Naive B cell (primary cell): Measurements from ENCODE around the gene MPP7. TPM values are rescaled to one million over a fixed set of nuclear protein-coding genes. Genes with fewer than 3 reads are reported as not detected.
A peak's percentile ranks its signal among the peaks of the same experiment; 100 is the strongest.
"Not testable (repeated sequence)": the region's sequence is repeated elsewhere in the genome, so short reads cannot be mapped to it uniquely, and the experiment has no call there.

Source experiments
- ATAC-seq, 2 donors: fragments of 150-1000 bp; cut with Tn5 transposase; 2 replicates each; pipeline ENCODE4 v1.10.0; 2021; ENCODE audit warnings: low read depth in 2 of 2, mild to moderate bottlenecking in 2 of 2, moderate library complexity in 2 of 2
- DNase-seq: peaks from one replicate; pipeline ENCODE4 v3.0.0; 2022
- H3K27ac Mint-ChIP-seq, 6 donors: one replicate each; pipeline ENCODE4 v1.8.0; 2020 to 2022; ENCODE audit warnings: mild to moderate bottlenecking in 6 of 6, mixed read lengths in 6 of 6, moderate library complexity in 5 of 6, inconsistent platforms in 2 of 6
- H3K27me3 Mint-ChIP-seq, 3 donors: one replicate each; pipeline ENCODE4 v1.8.0; 2021 to 2022; ENCODE audit warnings: mixed read lengths in 3 of 3, mild to moderate bottlenecking in 1 of 3
- H3K36me3 Mint-ChIP-seq, 2 donors: one replicate each; pipeline ENCODE4 v1.8.0; 2020 to 2022; ENCODE audit warnings: mixed read lengths in 2 of 2, inconsistent platforms in 1 of 2, mild to moderate bottlenecking in 1 of 2
- H3K4me1 Mint-ChIP-seq, 3 donors: one replicate each; pipeline ENCODE4 v1.8.0; 2020 to 2022; ENCODE audit warnings: mixed read lengths in 3 of 3, inconsistent platforms in 1 of 3, mild to moderate bottlenecking in 1 of 3, moderate library complexity in 1 of 3
- H3K4me3 Mint-ChIP-seq, 8 donors: one replicate each; pipeline ENCODE4 v1.8.0; 2020 to 2022; ENCODE audit warnings: mild to moderate bottlenecking in 8 of 8, mixed read lengths in 8 of 8, moderate library complexity in 8 of 8, inconsistent platforms in 2 of 8
- H3K9me3 Mint-ChIP-seq, 7 donors: one replicate each; pipeline ENCODE4 v1.8.0; 2020 to 2022; ENCODE audit warnings: mixed read lengths in 7 of 7, mild to moderate bottlenecking in 5 of 7, inconsistent platforms in 2 of 7, moderate library complexity in 1 of 7
- polyA plus RNA-seq, 6 donors: library from polyadenylated mRNA; unstranded; fragments of 300-500 nt; fragmentation: Illumina TruSeq; gene quantifications; one replicate each; pipeline ENCODE4 v1.2.3, GENCODE V29; 2021; ENCODE audit warnings: low read depth in 6 of 6

MPP7 gene
- polyA plus RNA-seq, 6 donors from 2014 or later = 3.6 to 6.3 (median 4.6) TPM

DNA sequence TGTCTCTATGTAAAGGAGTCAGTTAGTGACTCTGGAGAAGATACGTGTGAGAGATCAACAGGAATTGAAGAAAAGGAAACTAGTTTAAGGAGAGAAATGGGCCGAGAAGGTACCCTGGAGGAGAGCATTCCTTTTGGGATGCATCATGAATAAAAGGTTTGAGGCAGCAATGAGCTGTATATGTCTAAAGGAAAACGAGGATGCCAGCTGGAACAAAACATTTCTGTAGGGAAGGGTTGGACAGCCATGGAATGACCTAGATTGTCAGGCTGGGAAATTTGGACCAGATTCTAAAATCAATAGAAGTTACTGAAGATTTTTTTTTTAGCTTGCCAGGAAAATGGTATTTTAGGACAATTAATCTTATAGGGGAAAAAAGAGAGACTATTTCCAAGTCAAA is 17.2 kb upstream of the MPP7 start:
- Mint-ChIP-seq H3K4me1 (peaks cover 0 to 5% (median 0%) of the 10 kb centered on the region in 3 donors), H3K36me3 (no peaks in the 10 kb centered on the region), H3K27ac (no peak overlapping the region), H3K4me3 (no peak overlapping the region), H3K27me3 (peaks cover 0 to 6% (median 0%) of the 10 kb centered on the region in 3 donors), H3K9me3 (no peaks in the 10 kb centered on the region)
- DNase-seq = no peak
- no peak for ATAC-seq

DNA sequence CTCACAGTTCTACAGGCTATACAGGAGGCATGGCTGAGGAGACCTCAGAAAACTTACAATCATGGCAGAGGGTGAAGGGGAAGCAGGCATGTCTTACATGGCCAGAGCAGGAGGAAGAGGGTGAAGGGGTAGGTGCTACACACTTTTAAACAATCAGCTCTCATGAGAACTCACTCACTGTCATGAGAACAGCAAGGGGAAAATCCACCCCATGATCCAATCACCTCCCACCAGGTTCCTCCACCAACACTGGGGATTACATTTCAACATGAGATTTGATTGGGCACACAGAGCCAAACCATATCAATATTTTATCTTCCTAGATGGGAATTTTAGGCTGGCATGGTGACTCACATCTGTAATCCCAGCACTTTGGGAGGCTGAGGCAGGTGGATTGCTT is 16.2 kb upstream of the MPP7 start:
- H3K36me3 Mint-ChIP-seq, H3K4me1 Mint-ChIP-seq: not testable (repeated sequence)
- peaks cover 0 to 11% (median 0%) of the 10 kb centered on the region in 3 donors for H3K27me3 Mint-ChIP-seq

DNA sequence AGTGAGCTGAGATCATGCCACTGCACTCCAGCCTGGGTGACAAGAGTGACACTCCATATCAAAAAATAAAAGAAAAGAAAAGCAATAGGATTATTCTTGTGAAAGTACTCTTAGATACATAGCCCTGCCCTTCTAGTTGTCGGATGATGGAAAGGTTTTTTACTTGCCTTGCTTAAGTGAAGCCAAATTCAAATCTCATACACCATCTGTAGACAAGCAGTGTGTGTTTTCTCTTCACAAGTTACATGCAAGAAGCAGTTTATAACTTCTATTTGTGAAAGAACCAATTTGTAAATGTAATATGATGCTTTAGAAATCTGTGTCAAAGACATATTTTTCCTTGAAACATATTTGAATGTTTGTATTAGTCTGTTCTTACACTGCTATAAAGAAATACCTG is 15.8 kb upstream of the MPP7 start:
- H3K4me3 Mint-ChIP-seq = no peak overlapping the region
- peak overlapping the region in 1 of 6 donors; percentile 12 for H3K27ac Mint-ChIP-seq
- peaks cover 0 to 5% (median 2%) of the 10 kb centered on the region in 3 donors for H3K4me1 Mint-ChIP-seq
- H3K9me3 Mint-ChIP-seq = no peaks in the 10 kb centered on the region
- no peaks in the 10 kb centered on the region for H3K36me3 Mint-ChIP-seq
- peaks cover 0 to 12% (median 0%) of the 10 kb centered on the region in 3 donors for H3K27me3 Mint-ChIP-seq
- ATAC-seq (no peak), DNase-seq (no peak)

More for the DNA sequence above, 16.2 kb upstream of the MPP7 start:
- peak overlapping the region in 2 of 6 donors; percentile 12 to 43 for H3K27ac Mint-ChIP-seq
- not testable (repeated sequence) for DNase-seq, H3K9me3 Mint-ChIP-seq, ATAC-seq, H3K4me3 Mint-ChIP-seq

DNA sequence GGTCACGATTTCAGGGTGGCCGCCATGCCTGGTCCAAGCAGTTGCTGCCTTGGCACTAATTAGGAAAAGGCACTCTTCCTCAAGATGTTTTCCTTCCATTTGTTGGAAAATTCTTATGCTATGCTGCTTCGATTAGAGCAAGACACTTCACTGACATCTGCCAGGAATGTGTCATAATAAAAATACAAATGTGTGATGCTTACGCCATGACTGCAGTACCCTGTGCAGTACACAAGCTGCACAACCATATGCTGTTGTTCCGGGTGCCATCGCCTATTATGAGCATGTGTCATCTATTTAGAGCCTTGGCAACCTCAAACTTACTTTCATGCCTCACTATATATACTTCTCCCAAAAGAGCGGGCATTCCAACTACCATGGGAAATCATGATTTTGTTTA is 14.9 kb upstream of the MPP7 start:
- H3K4me1 Mint-ChIP-seq = peaks cover 0 to 5% (median 2%) of the 10 kb centered on the region in 3 donors
- no peak overlapping the region for H3K27ac Mint-ChIP-seq
- no peaks in the 10 kb centered on the region for H3K9me3 Mint-ChIP-seq
- H3K4me3 Mint-ChIP-seq = no peak overlapping the region
- DNase-seq (no peak), ATAC-seq (no peak)
- peaks cover under 1 to 15% (median under 1%) of the 10 kb centered on the region in 3 donors for H3K27me3 Mint-ChIP-seq
- H3K36me3 Mint-ChIP-seq = no peaks in the 10 kb centered on the region

DNA sequence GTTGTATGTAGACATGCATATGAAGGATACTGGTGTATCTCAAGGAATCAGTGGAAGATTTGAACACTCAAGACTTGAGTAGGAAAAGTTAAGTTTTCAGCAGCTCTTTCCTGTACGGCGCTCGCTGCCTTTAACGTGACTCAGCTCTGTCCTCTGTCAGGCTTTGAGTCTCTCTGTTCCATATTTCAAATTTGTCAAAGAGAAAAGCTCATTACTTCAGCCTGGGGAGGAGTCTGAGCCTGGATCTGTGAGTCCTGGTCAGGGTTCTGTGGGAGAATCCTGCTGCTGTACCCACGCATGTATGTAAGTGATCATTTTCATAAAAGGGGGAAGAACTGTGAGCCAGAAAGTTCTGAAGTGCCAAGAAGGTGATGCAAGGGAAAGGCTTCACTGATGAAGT is 13.8 kb upstream of the MPP7 start:
- DNase-seq (no peak), ATAC-seq (no peak)
- H3K9me3 Mint-ChIP-seq = peaks cover 0 to 8% (median 2%) of the 10 kb centered on the region in 7 donors
- no peak overlapping the region for H3K4me3 Mint-ChIP-seq
- H3K27ac Mint-ChIP-seq = peak overlapping the region in 2 of 6 donors; percentile 1 to 71
- peaks cover 0 to 9% of the 10 kb centered on the region in 2 donors for H3K36me3 Mint-ChIP-seq
- peaks cover 0 to 5% (median 2%) of the 10 kb centered on the region in 3 donors for H3K4me1 Mint-ChIP-seq
- H3K27me3 Mint-ChIP-seq = peaks cover 9 to 19% (median 10%) of the 10 kb centered on the region in 3 donors

DNA sequence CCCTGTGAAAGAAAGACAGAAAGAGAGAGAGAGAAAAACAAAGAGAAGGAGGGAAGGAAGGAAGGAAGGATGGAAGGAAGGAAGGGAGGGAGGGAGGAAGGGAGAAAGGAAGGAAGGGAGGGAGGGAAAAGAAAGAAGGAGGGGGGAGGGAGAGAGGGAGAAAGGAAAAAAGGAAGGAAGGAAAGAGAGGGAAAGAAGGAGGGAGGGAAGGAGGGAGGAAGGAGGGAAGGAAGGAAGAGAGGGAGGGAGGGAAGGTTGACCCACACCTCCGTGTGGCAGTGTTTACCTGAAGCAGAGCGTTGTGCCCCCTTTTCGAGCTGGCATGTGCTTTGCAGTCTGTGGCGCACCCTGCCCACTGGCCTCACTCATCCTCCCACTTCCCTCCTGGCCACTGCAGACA is 12.3 kb upstream of the MPP7 start:
- Mint-ChIP-seq H3K27ac (no peak overlapping the region), H3K27me3 (peaks cover 9 to 19% (median 16%) of the 10 kb centered on the region in 3 donors), H3K4me1 (peaks cover 0 to 5% (median 2%) of the 10 kb centered on the region in 3 donors), H3K36me3 (peaks cover 0 to 9% of the 10 kb centered on the region in 2 donors), H3K4me3 (no peak overlapping the region), H3K9me3 (peaks cover 0 to 10% (median 2%) of the 10 kb centered on the region in 7 donors)
- ATAC-seq (no peak), DNase-seq (no peak)

DNA sequence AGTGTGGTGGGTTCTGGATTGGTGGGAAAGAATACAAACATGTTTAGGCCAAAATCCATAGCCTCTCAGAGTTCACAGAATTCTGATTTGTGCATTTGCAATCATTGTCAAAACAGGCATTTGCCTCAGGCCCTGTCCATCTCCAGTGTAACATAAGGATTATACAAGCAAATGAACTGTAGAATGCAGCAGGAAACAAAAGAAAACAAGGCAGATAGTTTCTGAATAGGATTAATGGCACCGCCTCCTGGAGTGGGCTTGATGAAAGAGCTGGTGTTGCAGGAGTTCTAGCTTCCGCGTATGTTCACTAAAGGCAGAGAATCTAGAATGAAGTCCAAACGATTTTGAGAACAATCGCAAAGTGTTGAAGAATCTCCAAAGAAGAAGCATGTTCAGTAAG is 11.3 kb upstream of the MPP7 start:
- no peak for DNase-seq
- Mint-ChIP-seq H3K9me3 (peaks cover 0 to 10% (median 2%) of the 10 kb centered on the region in 7 donors), H3K27me3 (peaks cover 14 to 25% (median 23%) of the 10 kb centered on the region in 3 donors), H3K4me1 (peaks cover 0 to 5% (median 2%) of the 10 kb centered on the region in 3 donors), H3K4me3 (no peak overlapping the region), H3K27ac (peak overlapping the region in 1 of 6 donors; percentile 43), H3K36me3 (peaks cover 0 to 9% of the 10 kb centered on the region in 2 donors)
- ATAC-seq = no peak

DNA sequence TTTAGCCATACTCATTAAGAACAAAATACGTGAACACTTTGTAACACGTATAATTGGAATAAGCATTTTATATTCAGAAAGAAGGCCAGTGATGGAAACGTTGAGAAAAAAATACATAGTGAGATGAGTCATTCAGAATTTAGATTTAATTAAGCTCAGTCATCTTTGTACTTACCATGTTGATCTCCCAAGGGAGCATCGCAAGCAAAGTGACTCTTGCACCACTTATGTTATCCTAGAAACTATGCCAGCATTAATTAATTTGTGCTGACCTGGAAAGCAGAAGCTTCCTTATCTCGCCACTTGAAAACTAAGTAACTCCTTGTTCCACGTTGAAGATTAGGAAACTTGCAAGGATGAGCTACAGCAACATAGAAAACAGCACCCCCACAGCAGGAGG is 9.7 kb upstream of the MPP7 start:
- ATAC-seq (no peak), DNase-seq (no peak)
- Mint-ChIP-seq H3K36me3 (peaks cover 0 to 9% of the 10 kb centered on the region in 2 donors), H3K4me3 (no peak overlapping the region), H3K4me1 (peaks cover 0 to 5% (median 2%) of the 10 kb centered on the region in 3 donors), H3K27ac (peak overlapping the region in 1 of 6 donors; percentile 13), H3K9me3 (peaks cover 0 to 10% (median 2%) of the 10 kb centered on the region in 7 donors), H3K27me3 (peaks cover 29 to 38% (median 31%) of the 10 kb centered on the region in 3 donors)

DNA sequence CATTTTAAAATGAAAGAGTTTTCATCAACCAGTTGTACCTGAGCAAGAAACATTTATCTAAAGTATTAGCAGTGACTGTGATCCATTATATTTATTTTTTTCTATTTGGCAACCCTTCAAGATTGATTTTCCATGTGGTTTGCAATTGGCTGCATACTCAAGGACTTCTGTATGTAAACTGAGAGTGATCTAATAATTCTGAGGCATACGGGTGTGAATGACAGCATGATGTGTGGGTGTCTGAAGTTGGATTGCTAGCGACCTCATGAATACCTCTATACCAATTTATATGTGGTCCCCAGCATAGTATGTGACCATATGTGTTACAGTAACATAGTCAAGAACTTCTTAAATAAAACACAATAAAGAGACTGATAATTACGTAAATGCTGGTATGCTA is 8.2 kb upstream of the MPP7 start:
- no peak for ATAC-seq
- H3K9me3 Mint-ChIP-seq = peaks cover 0 to 10% (median 2%) of the 10 kb centered on the region in 7 donors
- peaks cover 0 to 9% of the 10 kb centered on the region in 2 donors for H3K36me3 Mint-ChIP-seq
- H3K4me1 Mint-ChIP-seq = peaks cover 0 to 2% (median 0%) of the 10 kb centered on the region in 3 donors
- no peak for DNase-seq
- peaks cover 33 to 53% (median 40%) of the 10 kb centered on the region in 3 donors for H3K27me3 Mint-ChIP-seq
- no peak overlapping the region for H3K4me3 Mint-ChIP-seq
- no peak overlapping the region for H3K27ac Mint-ChIP-seq

DNA sequence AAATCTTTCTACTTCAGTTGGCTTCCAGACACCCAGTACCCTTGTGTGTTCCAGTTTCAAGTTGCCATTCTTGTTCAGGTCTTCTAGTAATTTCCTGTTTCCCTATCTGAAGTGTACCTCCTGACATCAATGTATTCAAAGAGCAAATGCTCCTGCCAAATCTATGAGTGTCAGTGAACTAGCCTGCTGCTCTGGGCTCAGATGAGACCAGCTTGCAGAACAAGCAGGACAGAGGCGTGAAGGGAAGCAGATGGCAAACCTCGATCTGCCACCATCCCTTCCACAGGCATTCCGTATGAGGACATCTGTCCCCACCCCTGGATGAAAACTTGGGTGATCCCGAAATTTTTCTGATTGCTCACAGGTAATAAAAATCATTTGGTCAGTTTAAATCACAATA is 4.4 kb upstream of the MPP7 start:
- ATAC-seq (no peak), DNase-seq (no peak)
- peaks cover 0 to 5% of the 10 kb centered on the region in 2 donors for H3K36me3 Mint-ChIP-seq
- H3K4me3 Mint-ChIP-seq = no peak overlapping the region
- no peak overlapping the region for H3K27ac Mint-ChIP-seq
- peaks cover 37 to 69% (median 57%) of the 10 kb centered on the region in 3 donors for H3K27me3 Mint-ChIP-seq
- H3K4me1 Mint-ChIP-seq = peaks cover 12 to 14% (median 13%) of the 10 kb centered on the region in 3 donors
- peaks cover 0 to 9% (median 2%) of the 10 kb centered on the region in 7 donors for H3K9me3 Mint-ChIP-seq

DNA sequence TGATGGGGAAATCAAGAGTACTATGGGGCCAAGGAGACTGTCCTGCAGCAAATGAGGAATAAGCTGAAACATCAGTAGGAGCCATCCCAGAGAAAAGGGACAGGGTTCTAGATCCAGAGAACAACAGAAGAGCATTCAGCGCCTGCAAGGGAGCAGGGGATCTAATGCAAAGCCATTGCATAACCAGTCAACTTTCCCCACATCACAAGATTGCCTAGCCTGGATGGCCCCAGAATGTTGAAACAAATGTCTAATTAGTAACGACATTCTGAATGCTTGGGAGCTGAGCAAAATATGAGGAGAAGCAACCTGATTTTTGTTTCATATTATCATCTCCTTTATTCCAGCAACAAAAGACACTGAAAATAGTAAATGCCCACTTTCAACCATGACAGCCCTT is 2.7 kb upstream of the MPP7 start:
- Mint-ChIP-seq H3K27me3 (peaks cover 37 to 63% (median 54%) of the 10 kb centered on the region in 3 donors), H3K27ac (peak overlapping the region in 1 of 6 donors; percentile 60), H3K4me1 (peaks cover 13 to 21% (median 16%) of the 10 kb centered on the region in 3 donors), H3K4me3 (peak overlapping the region in 1 of 8 donors; percentile 1), H3K36me3 (no peaks in the 10 kb centered on the region), H3K9me3 (no peaks in the 10 kb centered on the region)
- DNase-seq (no peak), ATAC-seq (no peak)

DNA sequence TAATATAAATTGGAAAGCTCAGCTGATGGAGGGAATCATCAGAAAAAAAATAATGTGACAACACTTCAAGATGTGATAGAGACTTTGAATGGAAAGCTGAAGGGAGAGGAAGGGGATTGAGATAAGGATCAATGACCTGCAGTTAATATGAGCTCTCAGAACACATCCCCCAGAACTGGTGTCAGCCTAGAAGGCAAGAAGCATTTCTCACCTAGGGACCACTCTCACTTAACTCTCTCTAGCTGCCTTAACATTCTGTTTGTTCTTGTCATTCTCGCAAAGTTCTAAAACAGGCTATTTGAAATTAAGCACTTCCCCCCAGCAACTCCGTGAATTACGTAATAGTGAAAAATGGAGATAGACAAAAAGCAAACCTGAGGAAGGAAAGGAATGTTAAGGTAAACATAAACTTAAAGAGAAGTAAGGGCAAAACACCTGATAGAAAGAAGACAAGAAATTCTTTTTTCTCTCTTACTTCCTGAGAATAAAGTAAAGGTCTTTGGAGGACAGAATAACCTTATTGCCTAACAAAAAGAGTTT is 1.2 kb upstream of the MPP7 start:
- Mint-ChIP-seq H3K36me3 (no peaks in the 10 kb centered on the region), H3K9me3 (no peaks in the 10 kb centered on the region), H3K27me3 (peaks cover 33 to 48% (median 48%) of the 10 kb centered on the region in 3 donors), H3K4me1 (peaks cover 13 to 24% (median 16%) of the 10 kb centered on the region in 3 donors), H3K4me3 (peak overlapping the region; percentile 48 to 96 (median 93)), H3K27ac (peak overlapping the region in 2 of 6 donors; percentile 31 to 80)
- ATAC-seq (no peak), DNase-seq (no peak)

DNA sequence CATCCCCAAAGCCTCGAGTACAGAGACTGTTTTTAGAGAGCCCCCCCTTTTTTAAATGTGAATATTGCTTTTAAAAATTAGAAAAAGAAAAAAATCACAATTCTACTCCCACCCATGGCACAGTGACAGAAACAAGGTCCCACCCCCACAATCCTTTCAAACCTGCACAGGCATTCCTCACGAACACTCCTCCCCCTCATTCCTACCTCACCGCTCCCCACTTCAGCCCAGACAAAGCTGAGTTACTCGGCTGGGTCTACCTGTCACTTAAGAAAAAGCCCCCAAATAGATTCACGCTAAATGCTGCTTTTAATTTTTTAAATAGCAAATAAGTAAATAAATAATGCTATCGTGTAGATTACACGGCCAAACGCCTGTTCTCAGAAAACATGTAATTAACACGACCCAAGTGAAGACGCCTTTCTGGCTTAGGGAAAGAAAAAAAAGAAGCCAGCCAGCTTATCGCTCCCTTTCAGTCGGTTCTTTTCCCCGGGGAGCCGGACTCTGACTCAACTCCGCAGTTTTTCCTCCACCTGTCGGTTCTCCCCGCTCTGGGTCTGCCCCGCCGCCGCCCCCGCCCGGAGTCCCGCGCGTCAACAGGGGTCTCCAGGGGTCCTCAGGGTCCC is 739 bp downstream of the MPP7 start:
- H3K27ac Mint-ChIP-seq = peak overlapping the region; percentile 34 to 95 (median 82)
- peaks cover 13 to 26% (median 16%) of the 10 kb centered on the region in 3 donors for H3K4me1 Mint-ChIP-seq
- H3K36me3 Mint-ChIP-seq = no peaks in the 10 kb centered on the region
- no peaks in the 10 kb centered on the region for H3K9me3 Mint-ChIP-seq
- DNase-seq (no peak), ATAC-seq (no peak)
- H3K27me3 Mint-ChIP-seq = peaks cover 22 to 32% (median 30%) of the 10 kb centered on the region in 3 donors
- H3K4me3 Mint-ChIP-seq = peak overlapping the region; percentile 78 to 93 (median 87)

DNA sequence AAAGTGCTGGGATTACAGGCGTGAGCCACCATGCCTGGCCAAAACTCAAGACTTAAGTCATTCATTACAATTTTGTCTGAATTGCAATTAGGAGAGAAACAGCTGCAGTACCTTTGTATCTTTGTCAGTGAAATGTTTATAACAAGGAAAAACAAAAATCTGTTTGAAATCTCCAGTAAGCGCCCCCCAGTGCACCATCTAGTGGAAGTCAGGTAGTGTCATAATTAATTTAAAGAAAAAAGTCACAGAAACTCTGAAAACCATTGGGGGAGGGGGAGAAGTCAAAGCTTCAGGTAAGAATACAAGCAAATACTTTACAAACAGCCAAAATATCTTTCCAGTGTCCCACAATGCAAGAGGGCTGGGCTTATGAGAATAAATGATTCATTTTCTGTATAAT is 2.8 kb downstream of the MPP7 start:
- H3K27me3 Mint-ChIP-seq = peaks cover 12 to 13% (median 12%) of the 10 kb centered on the region in 3 donors
- H3K27ac Mint-ChIP-seq = no peak overlapping the region
- no peaks in the 10 kb centered on the region for H3K9me3 Mint-ChIP-seq
- DNase-seq (peak; percentile 9), ATAC-seq (no peak)
- no peaks in the 10 kb centered on the region for H3K36me3 Mint-ChIP-seq
- peak overlapping the region in 1 of 8 donors; percentile 61 for H3K4me3 Mint-ChIP-seq
- peaks cover 16 to 26% (median 19%) of the 10 kb centered on the region in 3 donors for H3K4me1 Mint-ChIP-seq
